Muscle of arm (tissue), 12 donors: ENCODE results near the gene S100A6. TPM values are rescaled to one million over a fixed set of nuclear protein-coding genes. Genes with fewer than 3 reads are reported as not detected.

Experiments
- DNase-seq: peaks from one replicate; pipeline ENCODE4 v3.0.0-alpha.2; 2013
- polyA plus RNA-seq, 12 donors: library from polyadenylated mRNA; unstranded; fragments of 120-200 nt; gene quantifications; one replicate each; pipeline ENCODE4 v1.2.1, GENCODE V29; 2013; ENCODE audit not compliant: insufficient read length in 12 of 12

Gene S100A6
- polyA plus RNA-seq, 12 donors, result 152 to 697 (median 212) TPM; not detected in 1

- no peak for DNase-seq
Measured at GRCh38 chr1:153509036-153509435, 26.8 kb downstream of the S100A6 start.

- DNase-seq, result no peak
Measured at GRCh38 chr1:153507926-153508583, 27.7 kb downstream of the S100A6 start.

- peak; percentile 93 for DNase-seq
Measured at GRCh38 chr1:153506831-153507413, 28.9 kb downstream of the S100A6 start.

GRCh38 chr1:153506386-153506785 lies 29.4 kb downstream of the S100A6 start:
- DNase-seq, result no peak

GRCh38 chr1:153505576-153505975 lies 30.2 kb downstream of the S100A6 start:
- DNase-seq, result no peak

- DNase-seq, result no peak
Measured at GRCh38 chr1:153503766-153504165, 32.0 kb downstream of the S100A6 start.

- DNase-seq, result no peak
Measured at GRCh38 chr1:153498746-153499145, 37.0 kb downstream of the S100A6 start.

- DNase-seq, result no peak
Measured at GRCh38 chr1:153495536-153495935, 40.3 kb downstream of the S100A6 start.

- DNase-seq, result peak; percentile 73
Measured at GRCh38 chr1:153494976-153495535, 40.7 kb downstream of the S100A6 start.

GRCh38 chr1:153493343-153493960 lies 42.3 kb downstream of the S100A6 start:
- no peak for DNase-seq

- DNase-seq, result peak; percentile 84
Measured at GRCh38 chr1:153490272-153491051, 45.3 kb downstream of the S100A6 start.

GRCh38 chr1:153488731-153489130 lies 47.1 kb downstream of the S100A6 start:
- DNase-seq, result no peak

- DNase-seq, result no peak
Measured at GRCh38 chr1:153487707-153488106, 48.1 kb downstream of the S100A6 start.

- DNase-seq, result no peak
Measured at GRCh38 chr1:153485863-153486262, 49.9 kb downstream of the S100A6 start.

Other genes with a start within 250 kb of the S100A6 start
- gene PGLYRP3, start 223.0 kb downstream of the S100A6 start, polyA plus RNA-seq, result 1 to 10 TPM in 1 of 12 donors, under 1 TPM in 2, not detected in 9; 0.90 to 2.2 (median 0.94) TPM
- 1 to 10 TPM in 3 of 12 donors, not detected in 9; 1.9 to 5.6 (median 1.9) TPM for gene PGLYRP4, start 187.2 kb downstream of the S100A6 start, polyA plus RNA-seq
- gene S100A9, start 178.1 kb downstream of the S100A6 start, polyA plus RNA-seq, result 100 to 1,000 TPM in 1 of 12 donors, 10 to 100 TPM in 10, not detected in 1; 10.3 to 200 (median 21.0) TPM
- 10 to 100 TPM in 1 of 12 donors, 1 to 10 TPM in 5, under 1 TPM in 4, not detected in 2; 0.53 to 14.5 (median 1.2) TPM for gene S100A12, start 160.4 kb downstream of the S100A6 start, polyA plus RNA-seq
- 10 to 100 TPM in 6 of 12 donors, 1 to 10 TPM in 4, not detected in 2; 6.5 to 52.7 (median 11.1) TPM for gene S100A8, start 144.9 kb downstream of the S100A6 start, polyA plus RNA-seq
- not detected for gene S100A7A, start 119.5 kb downstream of the S100A6 start, polyA plus RNA-seq
- not detected for gene S100A7, start 75.3 kb downstream of the S100A6 start, polyA plus RNA-seq
- gene S100A5, start 4.9 kb upstream of the S100A6 start, polyA plus RNA-seq, result under 1 TPM in 4 of 12 donors, not detected in 8; 0.22 to 0.45 (median 0.37) TPM
- 100 to 1,000 TPM in 11 of 12 donors, not detected in 1; 113 to 274 (median 192) TPM for gene S100A4, start 9.8 kb upstream of the S100A6 start, polyA plus RNA-seq
- gene S100A3, start 13.3 kb upstream of the S100A6 start, polyA plus RNA-seq, result 1 to 10 TPM in 5 of 12 donors, under 1 TPM in 5, not detected in 2; 0.35 to 3.5 (median 1.00) TPM
- gene S100A2, start 29.9 kb upstream of the S100A6 start, polyA plus RNA-seq, result 10 to 100 TPM in 2 of 12 donors, 1 to 10 TPM in 7, under 1 TPM in 1, not detected in 2; 0.89 to 14.0 (median 1.8) TPM
- 100 to 1,000 TPM in 1 of 12 donors, 10 to 100 TPM in 10, not detected in 1; 44.8 to 115 (median 49.2) TPM for gene S100A16, start 77.1 kb upstream of the S100A6 start, polyA plus RNA-seq
- gene S100A14, start 80.3 kb upstream of the S100A6 start, polyA plus RNA-seq, result 100 to 1,000 TPM in 1 of 12 donors, 10 to 100 TPM in 3, 1 to 10 TPM in 1, under 1 TPM in 5, not detected in 2; 0.29 to 118 (median 0.99) TPM
- gene S100A13, start 91.5 kb upstream of the S100A6 start, polyA plus RNA-seq, result 100 to 1,000 TPM in 1 of 12 donors, 10 to 100 TPM in 10, not detected in 1; 50.0 to 138 (median 67.6) TPM
- gene S100A1, start 92.4 kb upstream of the S100A6 start, polyA plus RNA-seq, result 10 to 100 TPM in 4 of 12 donors, 1 to 10 TPM in 6, not detected in 2; 2.9 to 20.1 (median 7.0) TPM
- gene CHTOP, start 98.1 kb upstream of the S100A6 start, polyA plus RNA-seq, result 100 to 1,000 TPM in 3 of 12 donors, 10 to 100 TPM in 8, not detected in 1; 80.0 to 120 (median 87.3) TPM
- 10 to 100 TPM in 11 of 12 donors, not detected in 1; 31.5 to 54.8 (median 50.2) TPM for gene SNAPIN, start 122.7 kb upstream of the S100A6 start, polyA plus RNA-seq
- 100 to 1,000 TPM in 11 of 12 donors, not detected in 1; 131 to 211 (median 169) TPM for gene ILF2, start 135.0 kb upstream of the S100A6 start, polyA plus RNA-seq
- gene NPR1, start 142.7 kb upstream of the S100A6 start, polyA plus RNA-seq, result 10 to 100 TPM in 11 of 12 donors, not detected in 1; 12.0 to 16.5 (median 13.0) TPM
- gene INTS3, start 192.1 kb upstream of the S100A6 start, polyA plus RNA-seq, result 100 to 1,000 TPM in 1 of 12 donors, 10 to 100 TPM in 11; 34.5 to 239 (median 37.6) TPM
- 10 to 100 TPM in 11 of 12 donors, not detected in 1; 17.8 to 56.9 (median 19.3) TPM for gene SLC27A3, start 239.4 kb upstream of the S100A6 start, polyA plus RNA-seq